Measurements from ENCODE around the gene EHD4.

EHD4 gene

DNA sequence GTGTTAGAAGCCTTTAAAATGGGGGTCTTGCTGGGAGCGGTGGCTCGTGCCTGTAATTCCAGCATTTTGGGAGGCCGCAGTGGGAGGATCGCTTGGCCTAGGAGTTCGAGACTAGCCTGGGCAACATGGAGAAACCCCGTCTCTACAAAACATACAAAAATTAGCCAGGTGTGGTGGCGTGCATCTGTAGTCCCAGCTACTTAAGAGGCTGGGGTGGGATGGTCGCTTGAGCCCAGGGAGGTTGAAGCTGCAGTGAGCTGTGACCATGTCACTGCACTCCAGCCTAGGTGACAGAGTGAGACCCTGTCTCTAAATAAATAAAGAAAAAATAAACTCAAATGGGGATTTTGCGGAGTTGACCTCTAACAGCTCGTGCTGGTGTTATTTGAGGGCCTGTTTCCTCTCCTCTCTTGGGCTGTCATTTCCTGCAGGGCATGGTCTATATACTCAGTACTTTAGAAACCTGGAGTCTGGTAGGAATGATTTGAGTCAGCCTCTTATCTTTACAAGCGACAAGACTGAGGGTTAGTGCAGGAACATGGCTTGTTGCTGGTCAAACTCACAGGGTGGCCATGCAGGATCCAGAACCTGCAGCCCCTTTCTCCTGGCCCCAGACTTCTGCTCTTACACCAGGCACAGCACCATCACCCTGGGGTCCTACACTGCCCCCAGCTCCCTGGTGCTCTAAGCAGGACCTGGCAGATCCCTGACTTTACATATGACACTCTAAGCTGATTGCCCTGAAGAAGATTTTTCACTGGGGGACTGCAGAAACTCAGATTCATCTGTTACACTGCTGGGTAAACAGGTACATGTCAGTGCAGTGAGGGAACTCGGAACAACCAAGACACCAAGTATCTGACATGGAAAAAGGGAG is 15.1 kb downstream of the EHD4 start:
- DNase-seq (ENCODE audit: low read depth in 2 of 2): no peak

DNA sequence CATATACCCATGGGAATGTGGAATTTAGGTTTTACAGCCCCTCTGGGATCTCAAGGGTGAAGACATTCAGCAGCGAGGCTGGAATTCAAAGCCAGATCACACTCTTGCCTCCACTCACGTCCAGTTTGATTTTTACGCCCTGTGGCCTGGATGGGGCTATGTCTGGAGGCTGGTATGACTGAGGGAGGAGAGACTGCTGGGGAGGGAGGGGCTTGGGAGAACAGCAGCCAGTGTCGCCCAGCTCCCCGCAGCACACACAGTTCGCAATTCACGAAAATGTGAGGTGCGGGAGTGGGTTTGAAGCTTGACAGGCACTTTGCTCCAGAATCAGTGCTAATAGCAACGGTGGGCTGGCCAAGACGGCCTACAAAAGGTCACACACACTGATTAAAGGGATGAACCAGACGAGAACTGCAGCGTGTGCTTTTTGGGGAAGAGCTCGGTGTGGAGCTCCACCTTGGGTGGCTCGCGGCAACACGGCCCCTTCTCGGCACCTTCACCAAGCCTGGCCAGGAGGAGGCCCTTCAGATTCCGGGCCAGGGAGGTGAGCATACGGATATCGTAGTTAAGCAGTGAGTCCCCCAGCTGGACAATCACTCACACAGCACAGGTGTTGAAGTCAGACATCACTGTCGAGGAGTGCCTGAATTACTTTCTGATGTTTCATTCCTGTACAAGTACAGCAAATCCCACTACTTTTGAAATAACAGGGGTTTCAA is 16.4 kb downstream of the EHD4 start:
- no peak for DNase-seq (ENCODE audit: low read depth in 2 of 2)

DNA sequence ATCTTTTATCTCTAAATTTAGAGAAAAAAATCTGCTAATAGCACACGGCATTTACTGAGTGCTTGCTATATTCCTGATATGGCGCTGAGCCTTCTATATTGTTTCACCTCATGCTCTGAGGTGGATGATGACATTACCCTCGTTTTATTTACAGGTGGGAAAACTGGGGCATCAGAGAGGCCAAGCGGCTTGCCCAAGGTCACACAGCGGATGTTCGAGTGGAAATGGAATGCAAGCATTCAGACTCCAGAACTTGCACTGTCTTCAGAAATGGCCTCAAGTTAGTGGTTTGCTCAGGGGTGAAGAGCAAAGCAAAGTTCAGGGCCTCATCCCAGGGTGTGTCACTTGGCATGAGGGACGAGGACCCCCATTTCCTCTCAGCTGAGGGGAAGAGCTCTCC is 17.3 kb downstream of the EHD4 start:
- no peak for DNase-seq (ENCODE audit: low read depth in 2 of 2)

DNA sequence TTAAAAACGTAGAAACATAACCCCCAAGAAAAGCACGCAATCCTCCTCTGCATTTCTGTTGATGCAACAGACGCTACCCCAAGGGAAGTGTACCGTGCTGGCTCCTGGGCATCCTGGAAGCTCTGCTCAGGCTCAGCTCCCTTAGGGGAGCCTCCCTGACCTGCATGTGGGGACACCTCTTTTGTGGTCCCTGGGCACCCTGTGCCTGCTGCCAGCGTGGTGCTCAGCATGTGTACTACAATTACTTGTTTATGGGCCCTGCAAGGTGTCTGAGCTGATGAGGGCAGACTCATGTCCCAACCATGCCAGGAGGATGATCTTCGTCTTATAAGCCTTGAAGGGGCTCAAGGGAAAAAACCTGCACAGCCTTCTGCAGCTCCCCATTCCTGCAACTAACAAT is 18.3 kb downstream of the EHD4 start:
- no peak for DNase-seq (ENCODE audit: low read depth in 2 of 2)

DNA sequence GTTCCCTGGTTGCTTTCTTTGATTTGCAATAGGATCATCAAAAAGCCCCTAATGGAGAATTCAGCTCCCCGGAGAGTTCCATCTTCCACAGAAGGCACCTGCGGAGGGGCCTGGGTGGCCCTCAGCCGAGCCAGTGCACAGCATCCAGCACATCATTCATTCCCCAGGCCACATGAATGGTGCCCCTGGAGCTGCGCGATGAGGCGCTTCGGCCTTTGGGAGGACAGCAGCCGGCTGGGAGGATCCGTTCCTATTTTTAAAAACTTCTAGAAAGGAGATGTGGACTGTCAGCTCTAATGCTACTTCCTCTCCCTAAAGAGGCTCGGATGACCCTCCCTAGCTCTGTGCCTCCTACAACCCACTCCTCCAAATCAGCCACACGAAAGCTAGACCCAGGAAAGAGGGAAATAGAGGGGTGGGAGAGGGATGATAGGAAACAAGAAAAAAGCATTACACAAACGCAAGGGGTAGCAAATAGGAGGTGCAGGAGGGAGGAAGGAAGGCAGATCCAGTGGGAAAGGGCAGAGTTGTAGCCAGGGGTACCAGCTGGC is 20.3 kb downstream of the EHD4 start:
- no peak for DNase-seq (ENCODE audit: low read depth in 2 of 2)

DNA sequence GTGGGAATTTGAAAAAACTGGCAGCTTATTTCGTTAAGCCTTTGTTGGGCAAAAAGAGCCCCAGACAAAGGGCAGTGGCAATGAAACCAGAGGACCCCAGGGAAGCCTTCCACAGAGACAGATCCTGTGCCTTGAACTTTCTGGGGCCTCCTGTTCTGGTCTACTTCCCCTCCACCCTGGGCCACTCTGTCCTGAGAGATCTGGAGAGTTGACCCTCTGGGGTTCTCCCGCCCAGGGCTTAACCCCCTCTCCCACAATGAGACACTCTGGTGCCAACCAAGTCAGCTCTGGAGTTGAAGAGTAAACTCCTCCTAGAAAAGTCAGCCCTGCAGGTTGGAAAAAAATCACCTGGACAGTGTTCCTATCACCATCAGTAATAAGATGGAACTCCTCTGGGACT is 20.8 kb downstream of the EHD4 start:
- no peak for DNase-seq (ENCODE audit: low read depth in 2 of 2)

DNA sequence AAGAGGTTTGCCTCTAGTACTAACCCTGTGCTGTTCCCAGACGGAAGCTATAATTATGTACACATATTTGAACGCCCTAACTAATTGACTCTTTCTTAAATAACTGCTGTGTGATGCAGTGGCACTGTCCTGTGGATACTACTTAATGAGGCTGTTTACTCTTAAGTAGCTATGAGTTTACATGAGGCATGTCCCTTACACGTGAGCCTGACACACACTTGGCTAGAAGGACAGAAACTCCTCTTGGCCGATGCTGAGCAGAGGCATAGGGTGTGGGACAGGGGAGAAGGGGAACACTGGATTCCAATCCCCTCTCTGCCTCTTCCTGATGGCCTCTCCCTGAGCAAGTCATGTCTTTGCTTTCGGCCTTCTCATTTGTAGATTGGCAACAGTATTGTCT is 21.9 kb downstream of the EHD4 start:
- DNase-seq (ENCODE audit: low read depth in 2 of 2): no peak

DNA sequence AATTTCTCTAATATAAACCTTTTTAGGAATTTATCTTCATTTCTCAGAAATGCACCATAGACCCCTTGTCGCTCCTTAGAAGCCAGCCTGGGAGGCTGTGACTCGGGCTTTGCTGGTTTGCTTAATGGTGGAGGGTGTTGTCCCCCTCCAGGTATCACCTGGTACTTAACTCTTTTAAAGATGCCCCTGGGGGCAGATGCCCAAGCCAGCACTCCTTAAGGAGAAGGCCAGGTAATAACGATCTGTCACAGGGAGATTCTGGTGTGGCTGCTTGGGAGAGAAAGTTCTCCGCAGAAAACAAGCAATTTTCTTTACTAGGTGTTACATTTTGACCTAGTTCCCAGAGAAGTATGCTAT is 22.3 kb downstream of the EHD4 start:
- DNase-seq (ENCODE audit: low read depth in 2 of 2): no peak

DNA sequence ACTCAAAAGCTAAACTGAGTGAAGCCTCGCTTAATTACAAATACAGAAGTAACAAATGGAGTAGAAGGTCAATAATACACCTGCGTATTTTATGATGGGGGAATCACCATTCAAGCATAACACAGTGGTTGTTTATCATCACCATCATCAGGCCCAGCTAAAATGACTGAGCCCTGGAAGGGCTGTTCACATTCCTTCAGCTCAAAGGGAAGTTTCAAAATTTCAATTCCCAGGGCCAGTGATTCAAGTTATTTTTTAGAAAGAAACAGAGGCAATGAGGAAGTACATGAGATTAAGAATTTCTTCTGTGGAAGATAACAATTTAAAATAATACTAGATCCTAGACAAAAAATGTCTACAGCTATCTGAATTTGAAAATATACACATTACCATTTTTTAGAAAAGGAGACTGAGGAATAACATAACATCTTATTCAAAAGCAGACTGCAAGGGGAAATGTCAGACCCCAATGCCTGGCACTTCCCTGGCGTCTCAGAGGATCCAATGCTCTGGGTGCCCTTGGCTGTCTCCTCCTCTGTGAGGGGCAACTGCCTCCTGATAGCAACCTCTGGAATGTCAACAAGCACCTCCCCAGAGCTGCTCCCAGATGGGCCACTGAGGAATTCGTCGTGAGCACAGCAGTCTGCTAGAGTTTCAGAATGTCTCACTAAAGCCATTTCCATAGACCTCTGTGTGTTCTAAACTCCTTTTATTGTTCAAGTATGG is 22.8 kb downstream of the EHD4 start:
- DNase-seq (ENCODE audit: low read depth in 2 of 2): no peak

DNA sequence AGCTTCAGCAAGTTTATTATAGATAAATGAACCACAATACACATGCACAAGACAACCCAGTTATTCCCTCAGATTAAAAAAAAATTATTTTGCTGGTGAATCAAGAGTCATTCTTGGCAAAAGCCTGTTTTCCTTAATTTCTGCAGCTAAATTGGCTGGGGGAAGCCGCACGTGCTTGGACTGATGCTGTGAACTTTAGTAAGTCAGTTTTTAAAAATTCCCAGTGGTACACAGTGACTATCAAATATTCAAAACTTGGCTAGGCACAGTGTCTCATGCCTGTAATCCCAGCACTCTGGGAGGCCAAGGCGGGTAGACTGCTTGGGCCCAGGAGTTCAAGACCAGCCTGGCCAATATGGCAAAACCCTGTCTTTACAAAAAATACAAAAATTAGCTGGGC is 23.9 kb downstream of the EHD4 start:
- DNase-seq (ENCODE audit: low read depth in 2 of 2): no peak

DNA sequence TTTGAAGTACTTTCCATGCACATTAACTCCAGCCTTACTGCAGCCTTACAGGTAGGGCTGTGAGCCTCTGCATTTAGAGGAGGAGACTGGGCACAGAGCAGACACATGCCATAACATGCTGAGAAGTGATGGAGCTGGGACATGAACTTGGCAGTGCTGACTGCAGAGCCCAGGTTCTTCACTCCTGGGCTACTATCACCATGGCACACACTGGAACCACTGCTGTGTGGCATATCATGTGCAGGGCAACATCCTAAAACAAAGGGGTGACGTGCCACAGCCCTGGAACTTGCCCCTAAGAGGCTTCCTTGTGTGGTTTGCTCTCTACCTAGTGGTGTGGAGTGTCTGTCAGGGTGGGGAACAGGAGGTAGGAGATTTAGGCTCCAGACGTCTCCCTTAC is 25.4 kb downstream of the EHD4 start:
- DNase-seq (ENCODE audit: low read depth in 2 of 2): no peak

DNA sequence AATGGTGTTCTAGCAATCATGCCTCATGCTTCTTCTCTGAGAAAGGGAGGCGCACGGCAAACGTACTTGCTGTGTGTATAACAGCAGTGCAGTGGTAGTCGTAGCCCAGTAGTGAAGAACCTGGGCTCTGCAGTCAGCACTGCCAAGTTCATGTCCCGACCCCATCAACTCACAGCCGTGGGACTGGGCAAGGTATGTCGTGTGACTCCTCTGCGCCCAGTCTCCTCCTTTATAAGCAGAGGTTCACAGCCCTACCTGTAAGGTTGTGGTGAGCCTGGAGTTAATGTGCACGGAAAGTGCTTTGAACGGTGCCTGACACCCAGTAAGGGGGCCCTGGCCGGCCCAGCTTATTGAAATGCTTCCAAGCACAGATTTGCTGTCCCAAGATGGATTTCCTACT is 26.6 kb downstream of the EHD4 start:
- DNase-seq (ENCODE audit: low read depth in 2 of 2): no peak

DNA sequence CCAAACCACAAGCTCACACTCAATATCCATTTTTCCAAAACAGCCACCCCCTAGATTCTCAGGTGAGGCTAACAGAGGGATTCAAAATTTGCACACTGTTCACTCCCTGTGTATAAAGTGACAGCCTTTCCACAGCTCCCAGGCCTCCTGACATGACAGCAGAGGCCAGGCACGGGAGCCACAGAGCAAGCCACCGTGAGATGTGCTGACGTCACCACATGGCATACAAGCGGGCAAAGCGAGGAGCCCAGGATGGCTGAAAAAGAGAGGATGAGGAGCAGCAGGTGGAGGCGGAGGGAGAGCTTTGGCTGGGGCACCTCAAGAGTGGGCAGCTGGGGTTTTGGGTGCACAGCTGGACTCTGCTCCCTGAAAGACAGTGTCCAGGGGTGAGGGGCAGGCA is 27.1 kb downstream of the EHD4 start:
- DNase-seq (ENCODE audit: low read depth in 2 of 2): no peak

DNA sequence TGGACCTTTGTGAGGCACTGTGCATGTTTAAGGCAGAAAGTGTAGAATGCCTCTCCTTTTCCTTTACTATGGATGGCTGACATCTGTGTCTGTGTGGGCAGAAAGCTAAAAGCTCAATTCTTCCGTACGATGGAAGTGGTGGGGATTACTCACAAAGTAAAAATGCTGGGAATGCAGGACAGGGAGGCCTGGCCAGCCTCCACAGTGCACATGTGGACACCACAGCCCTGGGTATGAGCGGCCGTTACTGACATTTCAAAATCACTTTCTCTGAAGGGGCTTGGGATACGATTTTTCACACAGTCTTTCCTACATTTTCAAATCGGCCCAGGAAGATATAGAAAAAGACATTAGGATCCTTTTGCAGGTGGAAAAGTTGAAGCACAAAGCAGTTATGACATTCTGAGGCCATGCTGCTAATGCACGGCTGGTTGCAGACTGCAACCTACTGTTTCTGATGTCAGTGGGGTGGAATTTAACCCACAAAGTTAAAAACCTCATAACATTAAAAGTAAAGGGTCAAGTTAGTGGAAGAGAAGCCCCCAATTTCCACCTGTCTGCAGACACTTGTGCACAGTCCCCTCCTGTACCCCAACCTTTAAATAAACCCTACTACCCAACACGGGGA is 27.9 kb downstream of the EHD4 start:
- DNase-seq (ENCODE audit: low read depth in 2 of 2): no peak

DNA sequence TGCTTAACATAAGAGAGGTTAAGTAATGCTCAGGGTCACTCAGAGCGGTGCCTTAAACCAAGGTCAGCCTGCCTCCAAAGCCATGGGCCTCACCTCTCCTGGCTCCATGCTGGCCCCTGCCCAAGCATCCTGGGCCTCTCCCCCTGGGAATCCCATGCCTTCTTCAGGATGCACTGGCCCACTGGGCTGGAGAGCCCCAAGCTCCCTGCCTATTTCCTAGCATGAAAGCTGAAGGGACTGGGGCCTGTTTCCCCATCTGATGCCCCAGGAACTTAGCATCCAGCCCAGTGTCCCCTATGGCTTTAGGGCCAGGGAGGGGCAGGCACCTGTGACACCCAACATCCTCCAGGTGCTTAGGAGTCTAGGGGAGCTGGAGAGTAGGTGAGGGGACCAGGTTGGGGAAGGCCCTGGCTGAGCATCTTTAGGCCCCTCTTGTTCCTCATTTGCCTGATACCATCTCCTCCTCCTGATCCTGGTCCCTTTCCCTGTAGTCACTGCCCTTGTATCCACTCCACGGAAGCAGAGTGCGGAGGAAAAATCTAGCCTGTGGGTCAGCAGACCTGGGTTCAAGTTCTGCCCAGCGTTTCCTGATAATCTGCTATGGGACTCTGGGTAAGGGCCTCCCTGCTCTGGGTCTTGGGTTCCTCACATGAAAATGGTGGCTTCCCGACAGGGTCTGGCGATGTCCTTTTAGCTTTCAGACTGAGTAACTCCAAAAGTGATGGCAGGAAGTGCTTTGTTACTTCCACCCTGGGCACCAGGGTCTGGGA is 28.6 kb downstream of the EHD4 start:
- no peak for DNase-seq (ENCODE audit: low read depth in 2 of 2)

DNA sequence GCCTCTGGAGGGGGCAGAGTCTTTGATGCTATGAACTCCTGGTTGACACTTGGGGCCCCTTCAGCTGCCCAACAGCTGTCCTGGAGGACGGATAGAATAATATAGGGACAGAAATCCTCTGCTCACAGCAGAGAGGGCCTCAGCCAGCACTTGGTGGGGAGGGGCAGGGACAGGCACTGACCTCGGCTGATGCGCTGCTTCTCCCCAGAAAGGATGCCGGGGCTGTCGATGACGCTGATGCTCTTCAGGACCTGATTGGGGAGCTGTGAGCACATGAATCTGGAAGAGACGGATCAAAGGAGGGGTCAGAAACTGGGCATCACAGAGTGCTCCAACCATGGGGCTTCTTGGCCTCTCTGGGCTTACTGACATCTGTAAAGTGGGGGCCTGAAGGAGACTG is 29.5 kb downstream of the EHD4 start:
- DNase-seq (ENCODE audit: low read depth in 2 of 2): no peak

DNA sequence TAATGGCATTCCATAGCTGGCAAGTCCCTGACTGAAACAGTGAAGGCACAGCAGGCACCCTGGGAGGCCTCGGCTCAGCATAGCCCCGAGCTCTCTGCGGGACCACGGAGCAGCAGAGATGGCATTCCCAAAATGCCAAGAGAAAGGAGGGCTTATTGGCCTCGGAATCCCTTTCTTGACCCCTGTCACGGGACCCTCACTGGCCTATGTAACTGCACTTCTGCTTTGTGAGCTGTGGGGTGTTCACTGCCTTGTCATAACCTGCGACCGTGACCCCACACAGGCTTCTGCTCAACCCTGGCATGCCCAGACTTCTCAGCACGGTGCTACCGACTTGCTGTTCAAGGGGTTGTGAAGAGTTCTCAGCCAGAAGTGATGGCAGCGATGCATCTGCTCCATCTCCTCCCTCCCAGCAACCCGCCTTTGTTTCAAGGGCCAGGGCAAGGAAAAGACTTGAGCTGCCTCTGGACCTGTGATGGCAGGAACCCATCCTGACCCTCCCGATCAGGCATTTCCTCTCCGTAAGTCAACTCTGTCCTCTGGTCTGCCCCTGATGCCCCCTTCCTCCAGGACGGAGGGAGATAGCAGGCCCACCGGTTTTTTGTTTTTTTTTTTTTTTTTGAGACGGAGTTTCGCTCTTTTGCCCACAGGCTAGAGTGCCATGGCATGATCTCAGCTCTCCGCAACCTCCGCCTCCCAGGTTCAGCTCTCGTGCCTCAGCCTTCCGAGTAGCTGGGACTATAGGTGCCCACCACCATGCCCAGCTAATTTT is 30.5 kb downstream of the EHD4 start:
- DNase-seq (ENCODE audit: low read depth in 2 of 2): no peak

DNA sequence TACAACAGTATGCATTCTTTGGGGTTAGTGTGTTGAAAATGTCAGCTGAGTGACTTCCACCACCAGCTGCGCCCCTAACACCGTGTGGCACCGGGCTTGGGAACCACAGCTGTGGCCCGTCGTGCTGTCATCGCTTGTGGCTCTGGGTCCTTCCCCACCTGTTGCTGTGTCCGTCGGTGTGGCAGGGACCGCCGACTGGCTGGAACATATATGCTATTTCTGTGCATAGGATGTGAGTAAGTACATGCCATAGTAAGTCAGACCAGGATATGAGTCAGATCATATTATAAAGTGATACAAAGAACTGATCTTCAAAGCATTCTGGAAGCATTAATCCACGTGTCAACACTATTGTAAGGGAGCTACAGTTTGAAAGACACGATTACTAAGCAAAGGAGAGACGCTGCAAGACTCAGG is 31.9 kb downstream of the EHD4 start:
- peak; percentile 28 to 32 for DNase-seq (ENCODE audit: low read depth in 2 of 2)

DNA sequence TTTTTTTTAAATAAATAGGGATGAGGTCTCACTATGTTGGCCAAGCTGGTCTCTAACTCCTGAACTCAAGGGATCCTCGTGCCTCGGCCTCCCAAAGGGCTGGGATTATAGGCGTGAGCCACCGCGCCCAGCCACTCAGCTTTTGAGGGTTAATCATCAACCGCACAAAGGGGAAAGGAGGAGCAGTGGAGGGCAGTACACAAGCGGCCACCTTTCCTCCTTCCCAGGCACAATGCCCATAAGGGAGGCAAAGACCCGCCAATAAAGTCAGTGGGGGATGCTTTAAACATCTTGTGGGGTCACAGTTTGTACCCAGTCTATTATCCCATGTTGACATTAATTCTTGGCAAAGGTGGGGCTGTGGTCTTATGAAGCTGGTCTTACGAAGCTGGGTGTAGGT is 32.4 kb downstream of the EHD4 start:
- DNase-seq (ENCODE audit: low read depth in 2 of 2): no peak

DNA sequence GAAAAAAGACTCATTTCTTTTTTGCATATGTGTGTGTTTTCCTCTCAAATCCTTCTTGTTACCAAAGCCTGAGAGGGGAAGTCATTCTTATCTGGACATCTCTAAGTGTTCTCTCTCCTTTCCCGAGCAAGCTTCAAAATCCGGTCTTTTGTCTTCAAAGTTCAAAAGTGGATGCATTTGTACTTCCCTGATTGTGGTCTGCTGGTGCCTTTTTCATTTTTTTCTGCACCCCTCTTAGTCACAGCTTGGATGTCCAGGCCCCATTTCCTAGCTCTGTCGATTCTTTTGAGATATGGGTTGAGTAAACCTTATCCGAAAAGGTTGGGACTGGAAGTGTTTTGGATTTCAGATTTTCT is 34.8 kb downstream of the EHD4 start:
- no peak for DNase-seq (ENCODE audit: low read depth in 2 of 2)

All from activated CD4-positive, alpha-beta T cell treated with anti-CD3 and anti-CD28 coated beads for 24 hours (primary cell).